GM19099 (cell line): ENCODE data around the gene RPL36A.

Experiments used
- POLR2A ChIP-seq: IDR thresholded peaks from 3 replicates; pipeline ENCODE4 v1.6.1; 2011; ENCODE audit warnings: low read depth; ENCODE audit not compliant: insufficient read length; ENCODE audit errors: extremely low read depth

Gene RPL36A

DNA sequence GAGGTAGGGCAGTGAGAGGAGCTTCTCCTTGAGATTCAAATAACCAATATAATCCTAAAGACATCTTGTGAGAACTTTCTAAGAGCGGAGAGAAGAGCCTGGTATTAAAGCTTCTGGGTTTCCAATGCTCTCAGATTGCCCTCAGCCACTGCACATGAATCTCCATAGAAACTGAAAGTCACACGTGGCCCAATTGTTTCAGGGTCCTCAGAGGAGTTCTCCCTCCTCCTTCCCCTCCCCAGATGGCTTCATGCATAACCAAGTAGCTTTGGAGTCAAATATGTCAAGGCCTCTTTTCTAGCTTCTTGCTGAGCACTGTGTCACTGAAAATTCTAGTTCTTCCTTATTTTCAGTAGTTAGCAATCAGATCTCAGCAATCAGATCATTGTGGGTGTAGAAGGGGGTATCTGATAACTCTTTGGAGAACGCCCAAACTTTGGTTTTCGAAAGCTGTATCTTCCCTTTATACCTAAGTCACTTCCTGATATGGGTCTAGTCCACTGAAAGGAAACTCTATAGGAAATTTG, 7.1 kb upstream of the RPL36A start:
- peak; percentile 27 for TF ChIP-seq POLR2A

- TF ChIP-seq POLR2A = no peak
Observed at GRCh38 chrX:101385026-101385684, 5.7 kb upstream of the RPL36A start.

- peak; percentile 69 for TF ChIP-seq POLR2A
Observed at GRCh38 chrX:101385795-101386541, 4.8 kb upstream of the RPL36A start, which contains the start of gene BTK. BTK (minus strand) TSS chrX:101386191; CDS start chrX:101375284, 10,907 bp downstream.

GRCh38 chrX:101386542-101386885, 4.3 kb upstream of the RPL36A start:
- TF ChIP-seq POLR2A = no peak

DNA sequence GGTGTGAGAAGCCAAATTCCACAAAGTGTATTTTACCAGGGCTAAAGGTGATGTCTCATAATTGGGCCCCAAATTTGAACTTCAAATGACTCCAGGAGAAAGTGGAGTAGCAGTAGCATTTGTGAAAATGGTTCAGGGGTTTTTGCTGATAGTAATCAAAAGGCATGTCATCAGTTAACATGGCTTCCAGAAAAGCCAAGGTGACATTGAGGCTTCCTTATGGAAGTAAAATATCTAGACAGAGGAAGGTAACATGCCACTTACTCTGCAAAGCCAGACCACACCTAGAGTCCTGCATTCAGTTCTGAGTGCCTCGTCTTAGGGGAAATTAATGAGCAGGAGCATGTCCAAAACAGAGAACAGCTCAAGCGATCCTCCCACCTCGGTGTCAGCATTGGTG, 2.2 kb upstream of the RPL36A start:
- no peak for TF ChIP-seq POLR2A

GRCh38 chrX:101391831-101392230, 1.0 kb downstream of the RPL36A start:
- no peak for TF ChIP-seq POLR2A

DNA sequence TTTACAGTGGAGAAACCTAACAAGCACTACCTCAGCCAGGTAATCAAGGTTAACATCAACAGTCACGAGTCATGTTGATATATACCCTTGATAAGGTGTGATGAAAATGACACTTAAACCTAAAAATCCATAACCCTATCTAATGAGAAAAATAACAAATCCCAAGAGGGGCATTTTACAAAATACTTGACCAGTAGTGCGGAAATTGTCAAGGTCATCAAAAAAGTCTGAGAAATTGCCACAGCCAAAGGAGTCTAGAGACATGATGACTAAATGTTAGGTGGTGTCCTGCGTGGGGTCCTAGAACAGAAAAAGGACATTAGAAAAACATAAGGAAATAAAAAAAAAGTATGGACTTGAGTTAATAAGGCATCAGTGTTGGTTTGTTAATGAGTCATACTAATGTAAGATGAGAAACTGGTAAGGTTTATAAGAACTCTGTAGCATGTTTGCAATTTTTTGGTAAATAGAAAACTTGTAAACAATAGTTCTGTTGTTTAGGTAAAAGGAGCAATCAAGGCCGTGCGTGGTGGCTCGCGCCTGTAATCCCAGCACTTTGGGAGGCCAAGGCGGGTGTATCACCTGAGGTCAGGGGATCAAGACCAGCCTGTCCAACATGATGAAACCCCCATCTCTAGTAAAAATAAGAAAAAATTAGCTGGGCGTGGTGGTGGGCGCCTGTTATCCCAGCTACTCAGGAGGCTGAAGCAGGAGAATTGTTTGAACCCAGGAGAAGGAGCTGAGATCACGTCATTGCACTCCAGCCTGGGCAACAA, 2.9 kb downstream of the RPL36A start:
- no peak for TF ChIP-seq POLR2A

DNA sequence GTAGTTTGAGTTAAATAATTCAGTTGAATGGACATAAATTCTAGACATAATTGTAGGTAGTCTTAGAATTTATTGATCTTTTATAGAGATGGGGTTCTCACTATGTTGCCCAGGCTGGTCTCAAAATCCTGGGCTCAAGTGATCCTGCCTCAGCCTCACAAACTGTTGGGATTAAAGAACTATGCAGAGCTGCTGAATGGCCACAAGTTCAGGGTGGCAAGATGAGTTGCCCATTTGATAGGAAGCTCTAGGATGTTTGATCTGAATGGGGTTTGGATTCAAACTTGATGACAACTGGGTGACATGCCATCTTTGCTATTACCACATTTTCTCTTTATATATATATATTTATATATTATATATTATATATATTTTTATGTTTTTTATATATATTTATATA, 3.6 kb downstream of the RPL36A start:
- TF ChIP-seq POLR2A = peak; percentile 21

- no peak for TF ChIP-seq POLR2A
Observed at GRCh38 chrX:101395789-101396188, 5.0 kb downstream of the RPL36A start.

- TF ChIP-seq POLR2A = no peak
Observed at GRCh38 chrX:101397779-101398178, 7.0 kb downstream of the RPL36A start.

DNA sequence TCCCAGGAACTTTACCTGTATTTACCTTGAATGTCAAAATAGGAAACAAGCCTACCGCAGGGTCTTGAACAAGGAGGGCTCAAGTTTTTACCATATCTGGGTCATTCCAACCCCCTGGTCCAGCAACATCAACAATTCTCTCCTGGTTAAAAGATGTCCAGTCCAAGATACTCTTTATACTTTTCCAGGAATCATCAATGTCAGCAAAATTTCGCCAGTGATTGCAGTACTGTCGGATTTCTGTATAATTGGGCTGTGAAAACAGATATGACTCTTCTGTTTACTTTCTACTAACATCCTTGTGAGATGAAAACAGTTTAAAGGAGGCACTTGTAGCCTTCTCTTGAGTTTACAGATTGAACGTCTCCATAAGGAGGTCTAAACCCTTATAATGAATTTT, 7.9 kb downstream of the RPL36A start:
- no peak for TF ChIP-seq POLR2A

- TF ChIP-seq POLR2A = no peak
Observed at GRCh38 chrX:101399825-101400224, 9.0 kb downstream of the RPL36A start.

DNA sequence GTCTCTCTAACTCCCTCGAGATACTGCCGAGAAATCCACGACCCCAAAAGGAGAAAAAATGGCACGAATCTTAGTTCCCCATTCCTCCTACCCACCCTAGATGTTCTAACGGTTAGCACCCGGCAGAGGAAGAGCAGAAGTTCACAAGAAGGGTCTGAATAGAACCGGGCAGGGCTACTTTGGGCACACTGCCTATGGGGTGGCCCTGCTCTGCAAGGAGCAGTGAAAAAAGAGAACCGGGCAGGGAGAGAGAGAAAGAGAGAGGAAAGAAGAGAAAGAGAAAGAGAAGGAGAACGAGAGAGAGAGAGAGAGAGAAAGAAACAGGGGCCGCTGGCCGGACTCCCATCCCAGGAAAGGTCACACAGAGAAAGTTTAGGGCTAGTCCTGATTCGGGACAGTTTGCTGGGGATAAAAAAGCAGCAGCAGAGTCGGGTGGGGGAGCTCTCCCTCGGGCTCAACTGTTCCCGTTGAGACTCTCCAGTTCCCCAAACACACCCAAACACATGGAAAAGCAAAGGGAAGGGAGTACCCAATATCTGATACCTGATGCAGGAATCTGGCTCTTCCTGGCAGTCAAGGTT, 16.4 kb downstream of the RPL36A start:
- TF ChIP-seq POLR2A = no peak

DNA sequence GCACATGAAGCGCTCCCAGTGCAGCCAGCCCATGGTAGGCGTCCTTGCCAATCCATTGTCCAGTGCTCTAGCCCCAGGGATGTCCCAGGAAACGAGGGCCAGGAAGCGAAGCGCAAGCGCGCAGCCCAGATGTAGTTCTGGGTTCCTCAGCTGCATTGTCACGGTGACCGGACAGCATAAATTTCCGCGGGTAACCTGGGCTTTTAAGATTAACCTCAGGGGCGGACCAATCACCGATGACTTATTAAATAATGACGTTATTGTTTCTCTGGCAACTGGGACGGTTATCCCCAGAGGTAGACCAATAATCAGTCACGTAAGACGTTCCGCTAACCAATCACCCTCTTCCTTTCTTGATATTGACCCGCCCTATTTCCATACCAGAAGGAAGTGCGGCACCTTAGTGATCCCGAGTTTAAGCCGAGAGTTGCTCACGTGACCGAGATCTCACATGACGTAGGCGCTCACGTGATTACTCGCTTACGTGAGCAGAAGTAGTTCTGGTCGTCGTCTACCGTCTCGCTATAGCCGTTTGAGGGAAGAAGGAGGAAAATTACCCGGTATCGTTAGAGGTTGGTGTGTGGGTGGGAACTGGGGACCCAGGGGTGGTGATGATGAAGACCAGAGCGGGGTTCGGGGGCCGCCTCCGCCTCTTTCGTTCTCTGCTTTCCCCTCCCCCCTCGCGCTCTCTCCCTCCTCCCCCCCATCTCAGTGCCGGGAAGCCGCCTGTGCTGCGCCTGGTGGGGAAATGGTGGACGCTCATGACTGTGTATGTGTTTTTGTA, 17.1 kb downstream of the RPL36A start, which contains the start of the genes GLA and HNRNPH2:
GLA (minus strand) TSS at position 178 of the 784 bp plus-strand sequence; CDS start at position 156, 22 bp downstream.
HNRNPH2 (plus strand) TSS at position 475 of the 784 bp plus-strand sequence. CDS start 3,767 bp downstream, outside the sequence.
- peak; percentile 68 for TF ChIP-seq POLR2A
